Choroid plexus epithelial cell (primary cell): ENCODE results near the gene SLC6A3.

Experiments
- DNase-seq: peaks from one replicate; pipeline ENCODE4 v3.0.0-alpha.2; 2010; ENCODE audit warnings: low read depth
- H3K4me3 ChIP-seq: 2 replicates; pipeline ENCODE4 v1.5.1; 2011; ENCODE audit warnings: low read depth, mild to moderate bottlenecking, control low read depth, low read length, moderate library complexity
- CTCF ChIP-seq: conservative IDR thresholded peaks from 2 replicates; pipeline ENCODE4 v1.5.1; 2011; ENCODE audit warnings: low read depth, mild to moderate bottlenecking, control low read depth, inconsistent platforms, low read length, moderate library complexity

SLC6A3 gene

GRCh38 chr5:1345876-1346626, 99.2 kb downstream of the SLC6A3 start:
- DNase-seq = no peak
- no peak for TF ChIP-seq CTCF
- H3K4me3 ChIP-seq = peak overlapping the region; percentile 86

GRCh38 chr5:1344975-1345838, 100.0 kb downstream of the SLC6A3 start, which contains the start of gene CLPTM1L:
TSS of gene CLPTM1L (minus strand) at chr5:1345099. CDS start at chr5:1344841, 258 bp downstream.
- TF ChIP-seq CTCF = no peak
- peak; percentile 88 for DNase-seq
- peak within 1 kb of the TSS; percentile 86 for H3K4me3 ChIP-seq

GRCh38 chr5:1343931-1344901, 101.0 kb downstream of the SLC6A3 start:
- H3K4me3 ChIP-seq = peak overlapping the region; percentile 86
- peak; percentile 27 for DNase-seq
- no peak for TF ChIP-seq CTCF

GRCh38 chr5:1343315-1343751, 101.9 kb downstream of the SLC6A3 start:
- no peak for TF ChIP-seq CTCF
- H3K4me3 ChIP-seq = no peak overlapping the region
- no peak for DNase-seq
